ENCODE data around the gene HBA2.

GRCh38 chr16:142405-142967, 30.2 kb upstream of the HBA2 start:
- no peak for TF ChIP-seq POLR2AphosphoS5 (IDR thresholded peaks at IDR 0.05)
- no peak for TF ChIP-seq POLR2A (IDR thresholded peaks at IDR 0.05)
- TF ChIP-seq CTCF (IDR thresholded peaks at IDR 0.05): no peak
- no peak for TF ChIP-seq EP300 (IDR thresholded peaks at IDR 0.05; ENCODE audit: low read depth)

Data from transverse colon (tissue), 4 donors.